Karpas-422 (cell line): ENCODE measurements around the gene PTGS2. TPM values are rescaled to one million over a fixed set of nuclear protein-coding genes. Genes with fewer than 3 reads are reported as not detected.
"Not testable (repeated sequence)": the region's sequence is repeated elsewhere in the genome, so short reads cannot be mapped to it uniquely, and the experiment has no call there.

Experiments
- DNase-seq: peaks from one replicate; pipeline ENCODE4 v3.0.0-alpha.2; 2015
- H2AFZ ChIP-seq: fragments of 200-600 bp; sonication (generic); 2 replicates; pipeline ENCODE4 v1.6.1; 2014; ENCODE audit warnings: antibody characterized with exemption, low read length, mixed read lengths
- H3K27ac ChIP-seq: fragments of 200-600 bp; sonication (generic); 2 replicates; pipeline ENCODE4 v1.5.1; 2014; ENCODE audit warnings: mild to moderate bottlenecking, low read length, moderate library complexity
- H3K27me3 ChIP-seq: fragments of 200-600 bp; sonication (generic); 2 replicates; pipeline ENCODE4 v1.6.1; 2014; ENCODE audit warnings: low read length, mixed read lengths
- H3K36me3 ChIP-seq: fragments of 200-600 bp; sonication (generic); 2 replicates; pipeline ENCODE4 v1.6.1; 2014; ENCODE audit warnings: low read length, mixed read lengths; ENCODE audit not compliant: insufficient read depth
- H3K4me1 ChIP-seq: fragments of 200-600 bp; sonication (generic); 2 replicates; pipeline ENCODE4 v1.6.1; 2014; ENCODE audit warnings: mild to moderate bottlenecking, low read length, mixed read lengths
- H3K4me2 ChIP-seq: fragments of 200-600 bp; sonication (generic); 2 replicates; pipeline ENCODE4 v1.6.1; 2014; ENCODE audit warnings: low read length, low read depth, mild to moderate bottlenecking; ENCODE audit not compliant: poor library complexity, severe bottlenecking
- H3K4me3 ChIP-seq: fragments of 200-600 bp; sonication (generic); 2 replicates; pipeline ENCODE4 v1.5.1; 2014; ENCODE audit warnings: mild to moderate bottlenecking, antibody characterized with exemption, low read length, mixed read lengths
- H3K79me2 ChIP-seq: fragments of 200-600 bp; sonication (generic); 2 replicates; pipeline ENCODE4 v1.6.1; 2014; ENCODE audit warnings: mild to moderate bottlenecking, low read length, mixed read lengths
- H3K9ac ChIP-seq: fragments of 200-600 bp; sonication (generic); 2 replicates; pipeline ENCODE4 v1.6.0; 2014; ENCODE audit warnings: low read length
- H3K9me2 ChIP-seq: fragments of 200-600 bp; sonication (generic), shearing (Covaris generic); replicated peaks from 2 replicates; pipeline ENCODE4 v1.6.0; 2014; ENCODE audit warnings: mild to moderate bottlenecking, low read length, moderate library complexity; ENCODE audit not compliant: insufficient read depth
- H3K9me3 ChIP-seq: fragments of 300-700, 200-600 bp; sonication (generic); 2 replicates; pipeline ENCODE4 v1.6.1; 2014; ENCODE audit warnings: low read length, mixed read lengths
- H4K20me1 ChIP-seq: fragments of 200-600 bp; sonication (generic); 2 replicates; pipeline ENCODE4 v1.6.1; 2014; ENCODE audit warnings: mild to moderate bottlenecking, antibody characterized with exemption, low read length, low read depth; ENCODE audit not compliant: insufficient read depth
- total RNA-seq: library from RNA; depleted of rRNA; stranded (reverse); fragments of >200 nt; shearing (Covaris generic); gene quantifications from 2 replicates; pipeline ENCODE4 v1.2.3, GENCODE V29; 2014; ENCODE audit warnings: low replicate concordance

The PTGS2 gene
- total RNA-seq, 1 experiment from 2014 or later = not detected

- H3K4me2 ChIP-seq = no peak overlapping the region
- no peaks in the 10 kb centered on the region for H3K79me2 ChIP-seq
- no peak overlapping the region for H3K4me3 ChIP-seq
- no peaks in the 10 kb centered on the region for H3K9me3 ChIP-seq
- no peaks in the 10 kb centered on the region for H3K27me3 ChIP-seq
- H3K9ac ChIP-seq = no peak overlapping the region
- no peaks in the 10 kb centered on the region for H3K9me2 ChIP-seq
- no peaks in the 10 kb centered on the region for H3K4me1 ChIP-seq
- no peak for DNase-seq
- H2AFZ ChIP-seq = no peak overlapping the region
- H3K27ac ChIP-seq = no peak overlapping the region
- H3K36me3 ChIP-seq = no peaks in the 10 kb centered on the region
- no peaks in the 10 kb centered on the region for H4K20me1 ChIP-seq
Measured at GRCh38 chr1:186662752-186663151, 17.5 kb downstream of the PTGS2 start.

- H3K27ac ChIP-seq = no peak overlapping the region
Measured at GRCh38 chr1:186659890-186660341, 20.3 kb downstream of the PTGS2 start.

GRCh38 chr1:186658999-186659398 is 21.2 kb downstream of the PTGS2 start:
- no peak overlapping the region for H3K4me2 ChIP-seq
- H3K36me3 ChIP-seq = no peaks in the 10 kb centered on the region
- H4K20me1 ChIP-seq = no peaks in the 10 kb centered on the region
- H3K27me3 ChIP-seq = no peaks in the 10 kb centered on the region
- H2AFZ ChIP-seq = no peak overlapping the region
- no peaks in the 10 kb centered on the region for H3K4me1 ChIP-seq
- H3K27ac ChIP-seq = no peak overlapping the region
- H3K4me3 ChIP-seq = no peak overlapping the region
- DNase-seq = no peak
- no peaks in the 10 kb centered on the region for H3K9me3 ChIP-seq
- H3K79me2 ChIP-seq = no peaks in the 10 kb centered on the region
- no peaks in the 10 kb centered on the region; the same call in 1 of the 2 replicates for H3K9me2 ChIP-seq
- no peak overlapping the region for H3K9ac ChIP-seq

More at GRCh38 chr1:186659890-186660341, 20.3 kb downstream of the PTGS2 start:
- Histone ChIP-seq H3K9me3 (no peaks in the 10 kb centered on the region), H4K20me1 (no peaks in the 10 kb centered on the region), H3K9me2 (no peaks in the 10 kb centered on the region; the same call in 1 of the 2 replicates), H2AFZ (no peak overlapping the region), H3K4me3 (no peak overlapping the region), H3K9ac (no peak overlapping the region), H3K4me2 (no peak overlapping the region), H3K27me3 (no peaks in the 10 kb centered on the region), H3K36me3 (no peaks in the 10 kb centered on the region), H3K79me2 (no peaks in the 10 kb centered on the region), H3K4me1 (no peaks in the 10 kb centered on the region)
- no peak for DNase-seq

- Histone ChIP-seq H3K4me2 (no peak overlapping the region), H3K9me2 (no peaks in the 10 kb centered on the region; the same call in 1 of the 2 replicates), H3K4me1 (no peaks in the 10 kb centered on the region), H3K4me3 (no peak overlapping the region), H3K27me3 (no peaks in the 10 kb centered on the region), H3K9ac (no peak overlapping the region), H3K27ac (no peak overlapping the region), H4K20me1 (no peaks in the 10 kb centered on the region), H3K36me3 (no peaks in the 10 kb centered on the region), H3K9me3 (no peaks in the 10 kb centered on the region), H2AFZ (no peak overlapping the region), H3K79me2 (no peaks in the 10 kb centered on the region)
- DNase-seq = no peak
Measured at GRCh38 chr1:186657481-186657880, 22.7 kb downstream of the PTGS2 start.

- Histone ChIP-seq H3K79me2 (no peaks in the 10 kb centered on the region), H3K9me2 (no peaks in the 10 kb centered on the region; the same call in 1 of the 2 replicates), H3K9ac (no peak overlapping the region), H4K20me1 (no peaks in the 10 kb centered on the region), H3K4me2 (no peak overlapping the region), H3K27me3 (no peaks in the 10 kb centered on the region), H3K4me1 (no peaks in the 10 kb centered on the region), H2AFZ (no peak overlapping the region), H3K4me3 (no peak overlapping the region), H3K9me3 (no peaks in the 10 kb centered on the region), H3K36me3 (no peaks in the 10 kb centered on the region), H3K27ac (no peak overlapping the region)
- DNase-seq = no peak
Measured at GRCh38 chr1:186655876-186656275, 24.3 kb downstream of the PTGS2 start.

DNA sequence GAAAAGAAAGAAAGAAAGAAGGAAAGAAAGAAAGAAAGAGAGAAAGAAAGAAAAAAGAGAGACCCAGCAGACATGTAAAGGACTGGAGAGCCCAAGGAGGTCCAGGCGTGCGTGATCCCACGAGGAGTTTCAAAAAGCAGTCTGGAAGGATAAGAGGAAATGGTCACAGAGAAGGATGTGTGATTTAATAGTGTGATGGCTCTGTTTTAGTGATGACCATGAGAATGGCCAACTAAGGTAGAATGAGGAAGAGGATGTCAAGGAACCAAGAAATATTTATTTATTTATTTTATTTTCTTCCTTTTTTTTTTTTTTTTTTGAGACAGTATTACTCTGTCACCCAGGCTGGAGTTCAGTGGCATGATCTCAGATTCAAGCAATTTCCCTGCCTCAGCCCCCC is 25.5 kb downstream of the PTGS2 start:
- Histone ChIP-seq H4K20me1 (no peaks in the 10 kb centered on the region), H3K27ac (no peak overlapping the region), H3K79me2 (no peaks in the 10 kb centered on the region), H3K4me2 (no peak overlapping the region), H3K9me2 (no peaks in the 10 kb centered on the region; the same call in 1 of the 2 replicates), H3K4me1 (no peaks in the 10 kb centered on the region), H3K9me3 (no peaks in the 10 kb centered on the region), H2AFZ (no peak overlapping the region), H3K9ac (no peak overlapping the region), H3K36me3 (no peaks in the 10 kb centered on the region), H3K4me3 (no peak overlapping the region), H3K27me3 (no peaks in the 10 kb centered on the region)
- DNase-seq = no peak

DNA sequence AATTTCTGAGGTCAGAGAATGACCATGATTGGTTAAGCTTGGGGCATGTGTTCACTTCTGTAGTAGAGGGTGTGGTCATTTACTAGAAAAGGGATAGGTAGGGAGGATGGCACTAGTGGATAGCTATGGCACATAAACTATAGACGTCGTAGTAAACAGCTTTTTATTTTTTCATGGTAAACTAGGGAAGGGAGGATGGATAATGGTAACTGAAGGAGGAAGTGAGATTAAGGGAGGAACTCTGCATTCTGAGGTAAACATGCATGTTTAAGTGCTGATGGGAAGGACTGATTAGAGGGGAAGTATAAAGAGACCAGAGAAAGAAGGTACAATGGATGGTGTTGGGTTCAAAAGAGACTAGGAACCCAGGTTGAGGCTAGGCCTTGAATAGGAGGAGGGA is 26.9 kb downstream of the PTGS2 start:
- H3K27me3 ChIP-seq = no peaks in the 10 kb centered on the region
- no peak overlapping the region for H3K9ac ChIP-seq
- H3K9me3 ChIP-seq = no peaks in the 10 kb centered on the region
- H3K4me3 ChIP-seq = no peak overlapping the region
- no peaks in the 10 kb centered on the region; the same call in 1 of the 2 replicates for H3K9me2 ChIP-seq
- H4K20me1 ChIP-seq = no peaks in the 10 kb centered on the region
- no peak overlapping the region for H3K27ac ChIP-seq
- no peak overlapping the region for H2AFZ ChIP-seq
- no peak for DNase-seq
- H3K79me2 ChIP-seq = no peaks in the 10 kb centered on the region
- H3K4me1 ChIP-seq = no peaks in the 10 kb centered on the region
- no peaks in the 10 kb centered on the region for H3K36me3 ChIP-seq
- no peak overlapping the region for H3K4me2 ChIP-seq

- H3K9me2 ChIP-seq = no peaks in the 10 kb centered on the region
Measured at GRCh38 chr1:186648613-186649012, 31.6 kb downstream of the PTGS2 start.

DNA sequence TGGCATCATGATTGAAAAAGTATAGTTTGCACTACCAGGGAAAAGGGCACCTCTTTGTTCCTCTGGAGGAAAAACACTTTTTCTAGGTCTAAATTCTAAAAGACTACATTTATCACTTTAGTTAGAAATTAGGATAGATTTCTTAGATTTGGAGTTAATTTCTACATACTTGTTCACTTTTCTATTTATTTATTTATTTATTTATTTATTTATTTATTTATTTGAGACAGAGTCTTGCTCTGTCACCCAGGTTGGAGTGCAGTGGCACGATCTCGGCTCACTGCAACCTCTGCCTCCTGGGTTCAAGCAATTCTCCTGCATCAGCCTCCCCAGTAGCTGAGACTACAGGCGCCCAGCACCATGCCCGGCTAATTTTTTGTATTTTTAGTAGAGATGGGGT is 32.2 kb downstream of the PTGS2 start:
- not testable (repeated sequence) for H3K4me2 ChIP-seq, H3K4me3 ChIP-seq, H3K9me3 ChIP-seq, H3K27ac ChIP-seq, H4K20me1 ChIP-seq, DNase-seq, H3K79me2 ChIP-seq, H2AFZ ChIP-seq, H3K4me1 ChIP-seq, H3K36me3 ChIP-seq, H3K27me3 ChIP-seq, H3K9ac ChIP-seq, H3K9me2 ChIP-seq

More at GRCh38 chr1:186648613-186649012, 31.6 kb downstream of the PTGS2 start:
- Histone ChIP-seq H3K4me1 (no peaks in the 10 kb centered on the region), H3K36me3 (no peaks in the 10 kb centered on the region), H4K20me1 (no peaks in the 10 kb centered on the region), H3K79me2 (no peaks in the 10 kb centered on the region), H2AFZ (no peak overlapping the region), H3K9ac (no peak overlapping the region), H3K27me3 (no peaks in the 10 kb centered on the region), H3K27ac (no peak overlapping the region), H3K4me2 (no peak overlapping the region), H3K9me3 (no peaks in the 10 kb centered on the region), H3K4me3 (no peak overlapping the region)
- DNase-seq = no peak
